Measurements from ENCODE around the gene SLC25A29.

- TF ChIP-seq CTCF (IDR thresholded peaks at IDR 0.05) (no peak), POLR2A (IDR thresholded peaks at IDR 0.05) (no peak), EP300 (IDR thresholded peaks at IDR 0.05) (no peak), POLR2AphosphoS5 (IDR thresholded peaks at IDR 0.05) (no peak)
Measured at GRCh38 chr14:100294213-100294962, 11.9 kb downstream of the SLC25A29 start.

All from stomach (tissue), 4 donors.